T-helper 2 cell treated with Interferon-gamma antibody and Interleukin-4, amounts not matched to agents 5 μg/mL and 100 μg/mL, for 36 hours (primary cell): Measurements from ENCODE around the gene MAP4K1.
"Not testable (repeated sequence)": the region's sequence is repeated elsewhere in the genome, so short reads cannot be mapped to it uniquely, and the experiment has no call there.

Experiments
- DNase-seq: peaks from one replicate; pipeline ENCODE4 v3.0.0; 2021; ENCODE audit warnings: low spot score
- H3K27ac Mint-ChIP-seq: one replicate; pipeline ENCODE4 v1.8.0; 2021; ENCODE audit warnings: mild to moderate bottlenecking, mixed read lengths
- H3K27me3 Mint-ChIP-seq: one replicate; pipeline ENCODE4 v1.8.0; 2021; ENCODE audit warnings: low read depth, mixed read lengths
- H3K36me3 Mint-ChIP-seq: one replicate; pipeline ENCODE4 v1.8.0; 2021; ENCODE audit warnings: low read depth, mixed read lengths
- H3K4me1 Mint-ChIP-seq: one replicate; pipeline ENCODE4 v1.8.0; 2021; ENCODE audit warnings: low read depth, mixed read lengths
- H3K4me3 Mint-ChIP-seq: one replicate; pipeline ENCODE4 v1.8.0; 2022; ENCODE audit warnings: mild to moderate bottlenecking, moderate library complexity, mixed read lengths
- H3K9me3 Mint-ChIP-seq: one replicate; pipeline ENCODE4 v1.8.0; 2021; ENCODE audit warnings: mixed read lengths

Gene MAP4K1

GRCh38 chr19:38588041-38588440 lies 29.7 kb downstream of the MAP4K1 start:
- Mint-ChIP-seq H3K27ac (no peak overlapping the region), H3K27me3 (no peaks in the 10 kb centered on the region), H3K4me1 (peaks cover 7% of the 10 kb centered on the region), H3K36me3 (peaks cover 44% of the 10 kb centered on the region), H3K4me3 (no peak overlapping the region), H3K9me3 (no peaks in the 10 kb centered on the region)
- no peak for DNase-seq

- peaks cover 7% of the 10 kb centered on the region for H3K4me1 Mint-ChIP-seq
- no peak for DNase-seq
- no peak overlapping the region for H3K4me3 Mint-ChIP-seq
- no peaks in the 10 kb centered on the region for H3K9me3 Mint-ChIP-seq
- no peak overlapping the region for H3K27ac Mint-ChIP-seq
- H3K27me3 Mint-ChIP-seq = no peaks in the 10 kb centered on the region
- H3K36me3 Mint-ChIP-seq = peaks cover 42% of the 10 kb centered on the region
Observed at GRCh38 chr19:38587562-38587961, 30.2 kb downstream of the MAP4K1 start.

- Mint-ChIP-seq H3K4me1 (peaks cover 12% of the 10 kb centered on the region), H3K9me3 (no peaks in the 10 kb centered on the region), H3K4me3 (peak overlapping the region; percentile 3), H3K27ac (peak overlapping the region; percentile 78), H3K36me3 (peaks cover 19% of the 10 kb centered on the region), H3K27me3 (no peaks in the 10 kb centered on the region)
- no peak for DNase-seq
Observed at GRCh38 chr19:38583985-38584305, 33.8 kb downstream of the MAP4K1 start.

- peaks cover 17% of the 10 kb centered on the region for H3K36me3 Mint-ChIP-seq
- peaks cover 12% of the 10 kb centered on the region for H3K4me1 Mint-ChIP-seq
- H3K27me3 Mint-ChIP-seq = no peaks in the 10 kb centered on the region
- peak overlapping the region; percentile 78 for H3K27ac Mint-ChIP-seq
- H3K9me3 Mint-ChIP-seq = no peaks in the 10 kb centered on the region
- DNase-seq = no peak
- H3K4me3 Mint-ChIP-seq = peak overlapping the region; percentile 3
Observed at GRCh38 chr19:38583219-38583984, 34.4 kb downstream of the MAP4K1 start.

GRCh38 chr19:38580080-38580479 lies 37.7 kb downstream of the MAP4K1 start:
- no peaks in the 10 kb centered on the region for H3K36me3 Mint-ChIP-seq
- H3K27me3 Mint-ChIP-seq = no peaks in the 10 kb centered on the region
- no peaks in the 10 kb centered on the region for H3K9me3 Mint-ChIP-seq
- H3K4me1 Mint-ChIP-seq = peaks cover 9% of the 10 kb centered on the region
- no peak overlapping the region for H3K4me3 Mint-ChIP-seq
- no peak for DNase-seq
- no peak overlapping the region for H3K27ac Mint-ChIP-seq

- DNase-seq, H3K27ac Mint-ChIP-seq, H3K36me3 Mint-ChIP-seq, H3K4me1 Mint-ChIP-seq, H3K9me3 Mint-ChIP-seq, H3K4me3 Mint-ChIP-seq, H3K27me3 Mint-ChIP-seq: not testable (repeated sequence)
Observed at GRCh38 chr19:38579304-38579703, 38.4 kb downstream of the MAP4K1 start.

GRCh38 chr19:38577826-38578225 lies 39.9 kb downstream of the MAP4K1 start:
- Mint-ChIP-seq H3K27me3 (no peaks in the 10 kb centered on the region), H3K9me3 (no peaks in the 10 kb centered on the region), H3K36me3 (no peaks in the 10 kb centered on the region), H3K4me1 (peaks cover 5% of the 10 kb centered on the region), H3K27ac (no peak overlapping the region), H3K4me3 (no peak overlapping the region)
- DNase-seq = no peak

GRCh38 chr19:38571682-38572081 lies 46.1 kb downstream of the MAP4K1 start:
- Mint-ChIP-seq H3K36me3 (no peaks in the 10 kb centered on the region), H3K4me1 (no peaks in the 10 kb centered on the region), H3K9me3 (no peaks in the 10 kb centered on the region), H3K27me3 (peaks cover 5% of the 10 kb centered on the region), H3K27ac (no peak overlapping the region), H3K4me3 (no peak overlapping the region)
- no peak for DNase-seq

- H3K27ac Mint-ChIP-seq = no peak overlapping the region
- no peaks in the 10 kb centered on the region for H3K36me3 Mint-ChIP-seq
- H3K27me3 Mint-ChIP-seq = peaks cover 12% of the 10 kb centered on the region
- H3K4me3 Mint-ChIP-seq = no peak overlapping the region
- no peaks in the 10 kb centered on the region for H3K9me3 Mint-ChIP-seq
- peaks cover 3% of the 10 kb centered on the region for H3K4me1 Mint-ChIP-seq
- no peak for DNase-seq
Observed at GRCh38 chr19:38569368-38569983, 48.3 kb downstream of the MAP4K1 start.

- peak overlapping the region; percentile 70 for H3K27ac Mint-ChIP-seq
- no peaks in the 10 kb centered on the region for H3K9me3 Mint-ChIP-seq
- H3K27me3 Mint-ChIP-seq = peaks cover 12% of the 10 kb centered on the region
- H3K4me1 Mint-ChIP-seq = peaks cover 19% of the 10 kb centered on the region
- DNase-seq = no peak
- H3K4me3 Mint-ChIP-seq = peak overlapping the region; percentile 75
- H3K36me3 Mint-ChIP-seq = no peaks in the 10 kb centered on the region
Observed at GRCh38 chr19:38565691-38566105, 52.1 kb downstream of the MAP4K1 start.

GRCh38 chr19:38564981-38565690 lies 52.6 kb downstream of the MAP4K1 start:
- Mint-ChIP-seq H3K27ac (no peak overlapping the region), H3K4me1 (peaks cover 20% of the 10 kb centered on the region), H3K36me3 (no peaks in the 10 kb centered on the region), H3K9me3 (no peaks in the 10 kb centered on the region), H3K27me3 (peaks cover 12% of the 10 kb centered on the region), H3K4me3 (peak overlapping the region; percentile 56)
- DNase-seq = peak; percentile 43

- Mint-ChIP-seq H3K4me1 (peaks cover 32% of the 10 kb centered on the region), H3K9me3 (no peaks in the 10 kb centered on the region), H3K36me3 (no peaks in the 10 kb centered on the region), H3K4me3 (no peak overlapping the region), H3K27me3 (peaks cover 12% of the 10 kb centered on the region), H3K27ac (no peak overlapping the region)
- no peak for DNase-seq
Observed at GRCh38 chr19:38563475-38563874, 54.3 kb downstream of the MAP4K1 start.

- Mint-ChIP-seq H3K4me1 (peaks cover 39% of the 10 kb centered on the region), H3K27me3 (peaks cover 8% of the 10 kb centered on the region), H3K27ac (peak overlapping the region; percentile 29)
Observed at GRCh38 chr19:38562096-38562495, 55.7 kb downstream of the MAP4K1 start.

GRCh38 chr19:38561658-38562057 lies 56.1 kb downstream of the MAP4K1 start:
- H3K27ac Mint-ChIP-seq = peak overlapping the region; percentile 24
- peaks cover 3% of the 10 kb centered on the region for H3K36me3 Mint-ChIP-seq
- H3K9me3 Mint-ChIP-seq = no peaks in the 10 kb centered on the region
- H3K4me3 Mint-ChIP-seq = peak overlapping the region; percentile 27
- peaks cover 42% of the 10 kb centered on the region for H3K4me1 Mint-ChIP-seq
- DNase-seq = no peak
- H3K27me3 Mint-ChIP-seq = peaks cover 8% of the 10 kb centered on the region

More at GRCh38 chr19:38562096-38562495, 55.7 kb downstream of the MAP4K1 start:
- Mint-ChIP-seq H3K36me3 (peaks cover 3% of the 10 kb centered on the region), H3K9me3 (no peaks in the 10 kb centered on the region), H3K4me3 (peak overlapping the region; percentile 27)
- DNase-seq = no peak
